Stomach (tissue), 9 donors: ENCODE data around the gene AADAC. TPM values are rescaled to one million over a fixed set of nuclear protein-coding genes. Genes with fewer than 3 reads are reported as not detected.
"Not testable (repeated sequence)": the region's sequence is repeated elsewhere in the genome, so short reads cannot be mapped to it uniquely, and the experiment has no call there.

Source experiments
- DNase-seq, 2 donors: peaks; one replicate each; pipeline versions ENCODE4 v3.0.0 to v3.0.0-alpha.2; 2013 to 2019
- H3K27ac ChIP-seq, 5 donors: fragments of 200-600 bp in 4 of 5; sonication (generic) in 4 of 5; one replicate each; pipeline ENCODE4 v1.5.1; 2013 to 2019; ENCODE audit warnings: mild to moderate bottlenecking in 1 of 5, moderate library complexity in 1 of 5
- H3K27me3 ChIP-seq, 3 donors: fragments of 200-600 bp; sonication (generic); one replicate each; pipeline ENCODE4 v1.5.1; 2017 to 2019; ENCODE audit warnings: mixed run types in 1 of 3
- H3K36me3 ChIP-seq, 4 donors: fragments of 200-600 bp; sonication (generic); 1 replicate in 3 of 4; 2 replicates in 1 of 4; pipeline ENCODE4 v1.5.1; 2016 to 2019
- H3K4me1 ChIP-seq, 4 donors: fragments of 200-600 bp; sonication (generic); one replicate each; pipeline ENCODE4 v1.5.1; 2016 to 2019
- H3K4me3 ChIP-seq, 4 donors: fragments of 200-600 bp; sonication (generic) in 3 of 4; one replicate each; pipeline ENCODE4 v1.5.1; 2016 to 2019; ENCODE audit warnings: mild to moderate bottlenecking in 1 of 4
- H3K9me3 ChIP-seq, 4 donors: fragments of 200-600 bp; sonication (generic); one replicate each; pipeline ENCODE4 v1.5.1; 2016 to 2019
- EP300 ChIP-seq: sonication (generic); formaldehyde crosslinking; IDR thresholded peaks from one replicate; pipeline ENCODE4 v1.6.1; 2017; ENCODE audit warnings: antibody characterized with exemption
- POLR2A ChIP-seq, 4 donors: fragments of 450-650 bp; IDR thresholded peaks; one replicate each; pipeline ENCODE4 v1.6.1; 2016; ENCODE audit warnings: antibody characterized with exemption in 4 of 4, control low read depth in 2 of 4, mild to moderate bottlenecking in 1 of 4, moderate library complexity in 1 of 4
- POLR2AphosphoS5 ChIP-seq, 3 donors: sonication (generic); formaldehyde crosslinking; IDR thresholded peaks; one replicate each; pipeline ENCODE4 v1.6.1; 2016; ENCODE audit warnings: antibody characterized with exemption in 3 of 3
- WGBS, 5 donors: extraction: QIAGEN DNeasy Blood & Tissue Kit in 3 of 5; methylation state at CpG; one replicate each; pipeline versions ENCODE4 v1.1.5 to v1.1.7; 2013 to 2018; 5-methylcytosine and 5-hydroxymethylcytosine counted together
- intact Hi-C: fragments of 100-400 bp; cut with DNase I; formaldehyde crosslinking; loops from one replicate; pipeline ENCODE4 v1.15.1; 2023; ENCODE audit warnings: low total_unique reads
- polyA plus RNA-seq, 3 donors: library from polyadenylated mRNA; stranded (reverse); fragments of 200-250 nt; gene quantifications; one replicate each; pipeline ENCODE4 v1.2.3, GENCODE V29; 2013
- total RNA-seq, 5 donors: library from RNA; depleted of rRNA; stranded (reverse); fragments of >200 nt; gene quantifications; one replicate each; pipeline versions ENCODE4 v1.1.0 to v1.2.3, GENCODE V29; 2014 to 2016
- TF ChIP-seq, protein P1 (sequence below), 7 experiments: fragments of 450-650 bp in 4 of 7; fragments of 200-600 bp in 3 of 7; sonication (generic) in 3 of 7; IDR thresholded peaks; one replicate each; pipeline ENCODE4 v1.5.1; 2016 to 2019; ENCODE audit warnings: antibody characterized with exemption in 7 of 7, control low read depth in 2 of 7, mild to moderate bottlenecking in 1 of 7
- donor health status: healthy with polysubstance abuse.
- donor health status: Bipolar disorder and iron deficiency.
- donor health status: healthy.

AADAC gene
- total and polyA plus RNA-seq, 8 donors, result 0.35 to 54.7 (median 9.8) TPM; not detected in 3

GRCh38 chr3:151845306-151845905, 31.5 kb downstream of the AADAC start:
- Histone ChIP-seq H3K27me3 (no peaks in the 10 kb centered on the region), H3K4me1 (peaks cover 0 to 6% (median 2%) of the 10 kb centered on the region in 4 donors), H3K36me3 (no peaks in the 10 kb centered on the region), H3K4me3 (no peak overlapping the region), H3K9me3 (peaks cover 0 to 4% (median 2%) of the 10 kb centered on the region in 4 donors), H3K27ac (no peak overlapping the region)
- DNase-seq, result no peak
- no peak for TF ChIP-seq EP300
- TF ChIP-seq POLR2A (IDR thresholded peaks at IDR 0.05), result no peak
- TF ChIP-seq, protein P1, sequence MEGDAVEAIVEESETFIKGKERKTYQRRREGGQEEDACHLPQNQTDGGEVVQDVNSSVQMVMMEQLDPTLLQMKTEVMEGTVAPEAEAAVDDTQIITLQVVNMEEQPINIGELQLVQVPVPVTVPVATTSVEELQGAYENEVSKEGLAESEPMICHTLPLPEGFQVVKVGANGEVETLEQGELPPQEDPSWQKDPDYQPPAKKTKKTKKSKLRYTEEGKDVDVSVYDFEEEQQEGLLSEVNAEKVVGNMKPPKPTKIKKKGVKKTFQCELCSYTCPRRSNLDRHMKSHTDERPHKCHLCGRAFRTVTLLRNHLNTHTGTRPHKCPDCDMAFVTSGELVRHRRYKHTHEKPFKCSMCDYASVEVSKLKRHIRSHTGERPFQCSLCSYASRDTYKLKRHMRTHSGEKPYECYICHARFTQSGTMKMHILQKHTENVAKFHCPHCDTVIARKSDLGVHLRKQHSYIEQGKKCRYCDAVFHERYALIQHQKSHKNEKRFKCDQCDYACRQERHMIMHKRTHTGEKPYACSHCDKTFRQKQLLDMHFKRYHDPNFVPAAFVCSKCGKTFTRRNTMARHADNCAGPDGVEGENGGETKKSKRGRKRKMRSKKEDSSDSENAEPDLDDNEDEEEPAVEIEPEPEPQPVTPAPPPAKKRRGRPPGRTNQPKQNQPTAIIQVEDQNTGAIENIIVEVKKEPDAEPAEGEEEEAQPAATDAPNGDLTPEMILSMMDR (IDR thresholded peaks at IDR 0.05), result no peak
- TF ChIP-seq POLR2AphosphoS5 (IDR thresholded peaks at IDR 0.05), result no peak
- WGBS, 5 donors, result 36 to 59% (median 40%) methylated on average over 3 of the region's 3 CpGs
- intact Hi-C loops, result loop anchor here (10.0 kb wide), 1 partner anchor 401 kb away; no protein-coding TSS in a partner anchor

- H3K4me3 ChIP-seq, DNase-seq, H3K27me3 ChIP-seq, H3K9me3 ChIP-seq, H3K4me1 ChIP-seq, H3K36me3 ChIP-seq, intact Hi-C loops, H3K27ac ChIP-seq: not testable (repeated sequence)
- WGBS, 5 donors, result 89 to 94% (median 91%) methylated on average over 2 of the region's 2 CpGs
These were observed 36.1 kb downstream of the AADAC start for GRCh38 chr3:151850065-151850464.

GRCh38 chr3:151852074-151852811, 38.3 kb downstream of the AADAC start:
- peaks cover 0 to 6% (median 2%) of the 10 kb centered on the region in 4 donors for H3K9me3 ChIP-seq
- H3K27me3 ChIP-seq, result no peaks in the 10 kb centered on the region
- no peak overlapping the region for H3K27ac ChIP-seq
- H3K4me3 ChIP-seq, result no peak overlapping the region
- intact Hi-C loops, result no loop called here
- TF ChIP-seq POLR2A (IDR thresholded peaks at IDR 0.05), result no peak
- no peak for TF ChIP-seq POLR2AphosphoS5 (IDR thresholded peaks at IDR 0.05)
- TF ChIP-seq, protein P1 (IDR thresholded peaks at IDR 0.05), result no peak
- no peak for TF ChIP-seq EP300
- DNase-seq, result no peak
- 81 to 91% (median 86%) methylated on average over 11 of the region's 11 CpGs for WGBS, 5 donors
- H3K36me3 ChIP-seq, result no peaks in the 10 kb centered on the region
- no peaks in the 10 kb centered on the region for H3K4me1 ChIP-seq

DNA sequence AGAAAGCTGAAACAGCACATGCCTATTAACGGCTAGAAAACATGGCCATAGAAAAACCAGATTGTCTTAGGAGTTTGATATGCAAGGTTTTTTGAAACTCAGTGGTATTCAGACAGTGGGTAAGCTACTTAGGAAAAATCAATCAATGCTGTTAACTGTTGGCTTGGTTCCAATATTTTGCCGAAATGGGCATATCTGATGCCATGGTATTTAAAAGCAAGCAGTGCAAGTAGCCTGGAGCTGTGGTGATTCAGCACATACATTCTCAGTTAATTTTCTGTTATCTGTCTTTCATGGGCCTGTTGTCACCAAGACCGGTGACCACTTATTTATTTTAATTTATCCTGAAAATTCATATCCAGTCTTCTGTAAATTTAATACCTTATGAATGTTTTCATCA, 42.2 kb downstream of the AADAC start:
- no peak for TF ChIP-seq POLR2AphosphoS5 (IDR thresholded peaks at IDR 0.05)
- no peak for TF ChIP-seq EP300
- no peak for TF ChIP-seq POLR2A (IDR thresholded peaks at IDR 0.05)
- TF ChIP-seq, protein P1 (IDR thresholded peaks at IDR 0.05), result no peak
- intact Hi-C loops, result no loop called here

GRCh38 chr3:151856641-151857040, 42.7 kb downstream of the AADAC start:
- TF ChIP-seq EP300 (no peak), POLR2AphosphoS5 (IDR thresholded peaks at IDR 0.05) (no peak), POLR2A (IDR thresholded peaks at IDR 0.05) (no peak)
- TF ChIP-seq, protein P1 (IDR thresholded peaks at IDR 0.05), result no peak
- DNase-seq, result no peak
- Histone ChIP-seq H3K4me1 (peaks cover 0 to 19% (median 10%) of the 10 kb centered on the region in 4 donors), H3K36me3 (no peaks in the 10 kb centered on the region), H3K27ac (no peak overlapping the region), H3K4me3 (no peak overlapping the region), H3K9me3 (no peaks in the 10 kb centered on the region), H3K27me3 (no peaks in the 10 kb centered on the region)
- 90 to 98% (median 92%) methylated on average over 2 of the region's 2 CpGs for WGBS, 5 donors
- intact Hi-C loops, result no loop called here

More for the DNA sequence above, 42.2 kb downstream of the AADAC start:
- WGBS, 5 donors, result 65 to 94% (median 75%) methylated on average over 3 of the region's 3 CpGs
- DNase-seq, result no peak
- Histone ChIP-seq H3K27ac (no peak overlapping the region), H3K4me3 (no peak overlapping the region), H3K4me1 (peaks cover 0 to 19% (median 10%) of the 10 kb centered on the region in 4 donors), H3K27me3 (no peaks in the 10 kb centered on the region), H3K9me3 (no peaks in the 10 kb centered on the region), H3K36me3 (no peaks in the 10 kb centered on the region)
